Breast epithelium (tissue), 4 donors: ENCODE results near the gene BRAF. TPM values are rescaled to one million over a fixed set of nuclear protein-coding genes. Genes with fewer than 3 reads are reported as not detected.
"Not testable (repeated sequence)": the region's sequence is repeated elsewhere in the genome, so short reads cannot be mapped to it uniquely, and the experiment has no call there.

Source experiments
- DNase-seq, 2 donors: peaks; one replicate each; pipeline ENCODE4 v3.0.0-alpha.2; 2019; ENCODE audit warnings: low spot score in 2 of 2
- H3K27ac ChIP-seq, 2 donors: fragments of 200-600 bp; sonication (generic) in 1 of 2; one replicate each; pipeline ENCODE4 v1.5.1; 2016 to 2019; ENCODE audit warnings: mild to moderate bottlenecking in 1 of 2
- H3K27me3 ChIP-seq, 2 donors: fragments of 200-600 bp; sonication (generic) in 1 of 2; one replicate each; pipeline versions ENCODE4 v1.5.1 to v1.6.0; 2017 to 2019; ENCODE audit warnings: control low read depth in 1 of 2, mild to moderate bottlenecking in 1 of 2
- H3K36me3 ChIP-seq: fragments of 200-600 bp; one replicate; pipeline ENCODE4 v1.5.1; 2019
- H3K4me1 ChIP-seq, 2 donors: fragments of 200-600 bp; sonication (generic); one replicate each; pipeline ENCODE4 v1.5.1; 2016 to 2019; ENCODE audit warnings: control low read depth in 1 of 2
- H3K4me3 ChIP-seq, 3 donors: fragments of 200-600 bp; sonication (generic); 1 replicate in 2 of 3; 2 replicates in 1 of 3; pipeline ENCODE4 v1.5.1; 2016 to 2019; ENCODE audit warnings: mild to moderate bottlenecking in 3 of 3, moderate library complexity in 2 of 3
- H3K9me3 ChIP-seq, 2 donors: fragments of 200-600 bp; sonication (generic) in 1 of 2; one replicate each; pipeline ENCODE4 v1.5.1; 2016 to 2019; ENCODE audit warnings: control low read depth in 1 of 2
- POLR2A ChIP-seq: fragments of 450-650 bp; IDR thresholded peaks from one replicate; pipeline ENCODE4 v1.6.1; 2016; ENCODE audit warnings: antibody characterized with exemption, mild to moderate bottlenecking, moderate library complexity
- POLR2AphosphoS5 ChIP-seq, 3 donors: sonication (generic); formaldehyde crosslinking; IDR thresholded peaks; one replicate each; pipeline ENCODE4 v1.6.1; 2017; ENCODE audit warnings: antibody characterized with exemption in 3 of 3
- intact Hi-C: fragments of 100-400 bp; cut with DNase I; formaldehyde crosslinking; loops from one replicate; pipeline ENCODE4 v1.15.1; 2023; ENCODE audit warnings: low total_unique reads
- total RNA-seq, 3 donors: library from RNA; depleted of rRNA; stranded (reverse); fragments of >200 nt; gene quantifications; one replicate each; pipeline ENCODE4 v1.1.0, GENCODE V29; 2016
- TF ChIP-seq, protein P1 (sequence below), 3 donors: fragments of 450-650 bp; IDR thresholded peaks; one replicate each; pipeline ENCODE4 v1.5.1; 2016 to 2017; ENCODE audit warnings: antibody characterized with exemption in 3 of 3, mild to moderate bottlenecking in 3 of 3, moderate library complexity in 3 of 3

Gene BRAF
- total RNA-seq, 3 donors from 2014 or later: 42.1 to 106 (median 64.9) TPM

GRCh38 chr7:140714331-140715040 is 210.2 kb downstream of the BRAF start:
- Histone ChIP-seq H3K4me3 (no peak overlapping the region), H3K9me3 (no peaks in the 10 kb centered on the region), H3K27me3 (no peaks in the 10 kb centered on the region), H3K4me1 (no peaks in the 10 kb centered on the region), H3K36me3 (no peaks in the 10 kb centered on the region), H3K27ac (no peak overlapping the region)
- intact Hi-C loops: no loop called here
- TF ChIP-seq POLR2A (no peak), POLR2AphosphoS5 (IDR thresholded peaks at IDR 0.05) (no peak)
- TF ChIP-seq, protein P1, sequence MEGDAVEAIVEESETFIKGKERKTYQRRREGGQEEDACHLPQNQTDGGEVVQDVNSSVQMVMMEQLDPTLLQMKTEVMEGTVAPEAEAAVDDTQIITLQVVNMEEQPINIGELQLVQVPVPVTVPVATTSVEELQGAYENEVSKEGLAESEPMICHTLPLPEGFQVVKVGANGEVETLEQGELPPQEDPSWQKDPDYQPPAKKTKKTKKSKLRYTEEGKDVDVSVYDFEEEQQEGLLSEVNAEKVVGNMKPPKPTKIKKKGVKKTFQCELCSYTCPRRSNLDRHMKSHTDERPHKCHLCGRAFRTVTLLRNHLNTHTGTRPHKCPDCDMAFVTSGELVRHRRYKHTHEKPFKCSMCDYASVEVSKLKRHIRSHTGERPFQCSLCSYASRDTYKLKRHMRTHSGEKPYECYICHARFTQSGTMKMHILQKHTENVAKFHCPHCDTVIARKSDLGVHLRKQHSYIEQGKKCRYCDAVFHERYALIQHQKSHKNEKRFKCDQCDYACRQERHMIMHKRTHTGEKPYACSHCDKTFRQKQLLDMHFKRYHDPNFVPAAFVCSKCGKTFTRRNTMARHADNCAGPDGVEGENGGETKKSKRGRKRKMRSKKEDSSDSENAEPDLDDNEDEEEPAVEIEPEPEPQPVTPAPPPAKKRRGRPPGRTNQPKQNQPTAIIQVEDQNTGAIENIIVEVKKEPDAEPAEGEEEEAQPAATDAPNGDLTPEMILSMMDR (IDR thresholded peaks at IDR 0.05): no peak
- DNase-seq: no peak

DNA sequence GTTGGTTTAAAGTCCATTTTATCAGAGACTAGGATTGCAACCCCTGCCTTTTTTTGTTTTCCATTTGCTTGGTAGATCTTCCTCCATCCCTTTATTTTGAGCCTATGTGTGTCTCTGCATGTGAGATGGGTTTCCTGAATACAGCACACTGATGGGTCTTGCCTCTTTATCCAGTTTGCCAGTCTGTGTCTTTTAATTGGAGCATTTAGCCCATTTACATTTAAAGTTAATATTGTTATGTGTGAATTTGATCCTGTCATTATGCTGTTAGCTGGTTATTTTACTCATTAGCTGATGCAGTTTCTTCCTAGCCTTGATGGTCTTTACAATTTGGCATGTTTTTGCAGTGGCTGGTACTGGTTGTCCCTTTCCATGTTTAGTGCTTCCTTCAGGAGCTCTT is 212.3 kb downstream of the BRAF start:
- DNase-seq, H3K4me3 ChIP-seq, H3K27me3 ChIP-seq, H3K9me3 ChIP-seq, intact Hi-C loops, H3K27ac ChIP-seq, H3K4me1 ChIP-seq, H3K36me3 ChIP-seq: not testable (repeated sequence)

- H3K4me1 ChIP-seq, H3K9me3 ChIP-seq, DNase-seq, intact Hi-C loops, H3K4me3 ChIP-seq, H3K27me3 ChIP-seq, H3K27ac ChIP-seq, H3K36me3 ChIP-seq: not testable (repeated sequence)
Observed at GRCh38 chr7:140708764-140709163, 216.0 kb downstream of the BRAF start.

DNA sequence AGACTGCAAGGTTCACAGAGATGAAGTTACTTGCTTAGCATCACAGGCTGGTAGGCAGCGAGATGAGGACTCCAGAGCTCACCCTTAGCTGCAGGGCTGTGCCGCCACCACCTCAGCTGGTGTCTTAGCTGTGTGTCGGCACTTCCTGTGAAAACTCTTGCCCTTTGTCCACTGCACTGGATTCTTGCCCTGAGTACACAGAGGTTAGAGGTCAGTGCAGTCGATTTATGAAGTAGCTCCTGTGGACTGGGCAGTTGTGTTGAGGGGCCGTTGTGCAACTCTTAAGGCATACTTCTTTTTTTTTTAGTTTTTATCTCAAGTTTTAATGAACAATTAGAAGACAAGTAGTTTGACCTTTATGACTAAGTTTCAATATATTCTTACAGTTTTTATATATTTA is 217.6 kb downstream of the BRAF start:
- intact Hi-C loops: no loop called here
- H3K9me3 ChIP-seq: no peaks in the 10 kb centered on the region
- no peak for TF ChIP-seq POLR2A
- TF ChIP-seq POLR2AphosphoS5 (IDR thresholded peaks at IDR 0.05): no peak
- TF ChIP-seq, protein P1 (IDR thresholded peaks at IDR 0.05): no peak

GRCh38 chr7:140704205-140704604 is 220.5 kb downstream of the BRAF start:
- no peak for DNase-seq
- no peak overlapping the region for H3K4me3 ChIP-seq
- TF ChIP-seq POLR2A: no peak
- TF ChIP-seq, protein P1 (IDR thresholded peaks at IDR 0.05): no peak
- TF ChIP-seq POLR2AphosphoS5 (IDR thresholded peaks at IDR 0.05): no peak
- no peak overlapping the region for H3K27ac ChIP-seq
- no peaks in the 10 kb centered on the region for H3K27me3 ChIP-seq
- no peaks in the 10 kb centered on the region for H3K36me3 ChIP-seq
- no peaks in the 10 kb centered on the region for H3K4me1 ChIP-seq
- H3K9me3 ChIP-seq: no peaks in the 10 kb centered on the region
- intact Hi-C loops: no loop called here

More for the DNA sequence above, 217.6 kb downstream of the BRAF start:
- no peaks in the 10 kb centered on the region for H3K36me3 ChIP-seq
- no peaks in the 10 kb centered on the region for H3K27me3 ChIP-seq
- H3K4me1 ChIP-seq: no peaks in the 10 kb centered on the region
- H3K27ac ChIP-seq: no peak overlapping the region
- no peak overlapping the region for H3K4me3 ChIP-seq
- no peak for DNase-seq

- H3K4me1 ChIP-seq: peaks cover 0 to 6% of the 10 kb centered on the region in 2 donors
- H3K4me3 ChIP-seq: no peak overlapping the region
- intact Hi-C loops: no loop called here
- no peaks in the 10 kb centered on the region for H3K36me3 ChIP-seq
- no peak for TF ChIP-seq POLR2A
- TF ChIP-seq, protein P1 (IDR thresholded peaks at IDR 0.05): no peak
- no peak for TF ChIP-seq POLR2AphosphoS5 (IDR thresholded peaks at IDR 0.05)
- H3K9me3 ChIP-seq: no peaks in the 10 kb centered on the region
- DNase-seq: no peak
- no peaks in the 10 kb centered on the region for H3K27me3 ChIP-seq
- H3K27ac ChIP-seq: no peak overlapping the region
Observed at GRCh38 chr7:140702774-140703173, 222.0 kb downstream of the BRAF start.
